GM13976 (cell line): Measurements from ENCODE around the gene ALG12.

Experiments used
- DNase-seq: peaks from one replicate; pipeline ENCODE4 v3.0.0; 2012; ENCODE audit warnings: low spot score
- in situ Hi-C: fragments of 300-500 bp; cut with MboI; formaldehyde crosslinking; loops from one replicate; pipeline ENCODE4 v1.12.0; 2022; ENCODE audit warnings: low sequenced_read_pairs, mixed read lengths, inconsistent platforms; ENCODE audit not compliant: unreplicated experiment
- TF ChIP-seq, protein P1 (sequence below): IDR thresholded peaks from 2 replicates; pipeline ENCODE4 v1.5.1; 2012; ENCODE audit warnings: borderline replicate concordance, mild to moderate bottlenecking; ENCODE audit not compliant: insufficient read depth; ENCODE audit errors: extremely low read depth, missing control alignments, control extremely low read depth

ALG12 gene

DNA sequence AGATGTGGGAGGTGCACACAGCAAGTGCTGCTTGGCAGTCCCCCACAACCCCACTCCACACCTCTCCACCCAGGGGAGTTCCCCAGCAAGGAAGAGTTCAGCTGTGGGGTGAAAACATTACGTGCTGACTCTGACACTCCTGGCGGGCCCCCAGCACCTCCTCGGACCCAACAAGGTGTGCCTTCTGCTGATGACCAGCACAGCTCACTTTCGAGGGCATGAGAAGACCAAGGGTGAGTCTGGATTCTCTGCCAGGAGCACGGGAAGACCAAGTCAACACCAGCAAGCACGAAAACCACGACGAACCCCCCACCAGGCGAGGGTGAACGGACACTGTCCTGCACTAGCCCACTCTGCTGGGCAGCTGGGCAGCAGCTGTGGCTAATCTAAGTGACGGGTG lies 1.4 kb downstream of the ALG12 start:
- DNase-seq, result no peak
- TF ChIP-seq, protein P1, sequence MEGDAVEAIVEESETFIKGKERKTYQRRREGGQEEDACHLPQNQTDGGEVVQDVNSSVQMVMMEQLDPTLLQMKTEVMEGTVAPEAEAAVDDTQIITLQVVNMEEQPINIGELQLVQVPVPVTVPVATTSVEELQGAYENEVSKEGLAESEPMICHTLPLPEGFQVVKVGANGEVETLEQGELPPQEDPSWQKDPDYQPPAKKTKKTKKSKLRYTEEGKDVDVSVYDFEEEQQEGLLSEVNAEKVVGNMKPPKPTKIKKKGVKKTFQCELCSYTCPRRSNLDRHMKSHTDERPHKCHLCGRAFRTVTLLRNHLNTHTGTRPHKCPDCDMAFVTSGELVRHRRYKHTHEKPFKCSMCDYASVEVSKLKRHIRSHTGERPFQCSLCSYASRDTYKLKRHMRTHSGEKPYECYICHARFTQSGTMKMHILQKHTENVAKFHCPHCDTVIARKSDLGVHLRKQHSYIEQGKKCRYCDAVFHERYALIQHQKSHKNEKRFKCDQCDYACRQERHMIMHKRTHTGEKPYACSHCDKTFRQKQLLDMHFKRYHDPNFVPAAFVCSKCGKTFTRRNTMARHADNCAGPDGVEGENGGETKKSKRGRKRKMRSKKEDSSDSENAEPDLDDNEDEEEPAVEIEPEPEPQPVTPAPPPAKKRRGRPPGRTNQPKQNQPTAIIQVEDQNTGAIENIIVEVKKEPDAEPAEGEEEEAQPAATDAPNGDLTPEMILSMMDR, result no peak
- in situ Hi-C loops, result no loop called here

DNA sequence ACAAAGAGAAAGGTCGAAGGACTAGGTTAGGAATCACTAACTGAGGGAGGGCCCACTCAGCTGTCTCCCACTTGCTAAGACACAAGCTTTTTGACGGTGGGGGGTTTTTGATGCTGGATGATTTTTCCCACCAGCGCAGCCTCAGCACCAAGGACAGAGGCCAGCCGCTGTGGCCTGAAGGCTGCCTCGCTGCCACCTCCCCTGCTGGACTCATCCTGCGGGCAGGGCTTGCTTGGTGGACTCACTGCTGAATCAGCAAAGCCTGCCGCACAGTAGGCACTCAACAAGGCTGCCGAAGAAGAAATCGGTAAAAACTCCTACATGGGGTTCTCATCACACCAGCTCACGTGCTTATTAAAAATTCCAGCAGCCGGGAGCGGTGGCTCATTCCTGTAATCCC lies 2.6 kb downstream of the ALG12 start:
- in situ Hi-C loops, result no loop called here
- no peak for DNase-seq
- TF ChIP-seq, protein P1, result no peak

DNA sequence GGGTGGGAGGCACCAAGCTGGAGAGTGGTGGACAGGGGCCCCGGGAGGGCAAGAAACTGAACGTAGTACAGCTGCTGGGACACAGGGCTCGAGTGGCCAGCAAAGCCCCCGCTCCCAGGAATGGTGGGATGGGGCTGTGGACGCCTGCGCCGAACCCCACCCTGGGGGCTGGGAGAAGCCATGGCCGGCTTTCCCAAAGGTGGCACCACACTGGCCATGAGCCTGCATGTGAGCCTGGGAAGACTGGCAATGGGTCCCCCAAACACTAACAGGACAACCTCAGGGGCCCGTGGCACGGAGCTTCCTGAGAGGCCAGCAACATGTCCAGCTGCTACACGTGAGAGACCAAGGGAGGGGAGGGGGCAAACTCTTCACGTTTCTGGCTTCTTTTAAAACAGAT lies 4.0 kb downstream of the ALG12 start:
- no peak for DNase-seq
- TF ChIP-seq, protein P1, result no peak
- in situ Hi-C loops, result no loop called here

DNA sequence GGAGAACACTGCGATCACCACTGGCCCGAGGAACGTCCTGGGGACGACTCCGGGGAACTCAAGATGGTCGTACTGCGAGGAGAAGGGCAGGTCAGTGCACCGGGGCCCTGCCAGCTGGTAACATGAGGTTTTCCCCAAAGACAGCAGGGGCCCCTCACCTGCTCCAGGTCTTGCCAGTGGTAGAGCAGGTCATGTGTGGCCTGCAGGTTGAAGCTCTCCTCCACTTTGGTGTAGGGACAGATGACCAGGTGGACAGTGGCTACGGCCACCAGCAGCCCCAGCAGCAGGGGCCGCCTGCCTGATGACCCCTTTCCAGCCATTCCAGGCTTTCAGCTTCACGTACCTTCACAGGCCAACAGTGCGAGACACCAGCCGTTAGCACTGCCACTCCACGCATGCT lies 4.8 kb downstream of the ALG12 start:
- in situ Hi-C loops, result no loop called here
- TF ChIP-seq, protein P1, result no peak
- DNase-seq, result no peak

DNA sequence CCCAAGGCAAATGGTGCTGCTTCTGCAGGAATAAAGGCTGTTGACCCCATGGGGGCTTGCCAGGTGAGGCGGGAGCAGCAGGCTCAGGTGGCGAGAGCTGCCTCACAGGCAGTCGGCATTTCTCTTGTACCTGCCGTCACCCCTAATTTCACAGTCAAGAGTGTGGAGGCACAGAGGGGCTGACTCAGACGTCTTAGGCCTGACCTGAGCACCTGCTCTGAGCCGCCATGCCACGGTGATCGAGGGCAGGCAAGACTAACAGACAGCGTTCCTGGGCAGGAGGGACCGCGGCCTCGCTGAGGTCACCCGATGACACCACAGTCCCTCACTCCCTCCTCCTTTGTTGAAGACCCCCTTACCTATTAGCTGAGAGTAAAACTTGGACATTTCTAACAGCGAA lies 5.2 kb downstream of the ALG12 start:
- TF ChIP-seq, protein P1, result no peak
- DNase-seq, result no peak
- in situ Hi-C loops, result no loop called here

DNA sequence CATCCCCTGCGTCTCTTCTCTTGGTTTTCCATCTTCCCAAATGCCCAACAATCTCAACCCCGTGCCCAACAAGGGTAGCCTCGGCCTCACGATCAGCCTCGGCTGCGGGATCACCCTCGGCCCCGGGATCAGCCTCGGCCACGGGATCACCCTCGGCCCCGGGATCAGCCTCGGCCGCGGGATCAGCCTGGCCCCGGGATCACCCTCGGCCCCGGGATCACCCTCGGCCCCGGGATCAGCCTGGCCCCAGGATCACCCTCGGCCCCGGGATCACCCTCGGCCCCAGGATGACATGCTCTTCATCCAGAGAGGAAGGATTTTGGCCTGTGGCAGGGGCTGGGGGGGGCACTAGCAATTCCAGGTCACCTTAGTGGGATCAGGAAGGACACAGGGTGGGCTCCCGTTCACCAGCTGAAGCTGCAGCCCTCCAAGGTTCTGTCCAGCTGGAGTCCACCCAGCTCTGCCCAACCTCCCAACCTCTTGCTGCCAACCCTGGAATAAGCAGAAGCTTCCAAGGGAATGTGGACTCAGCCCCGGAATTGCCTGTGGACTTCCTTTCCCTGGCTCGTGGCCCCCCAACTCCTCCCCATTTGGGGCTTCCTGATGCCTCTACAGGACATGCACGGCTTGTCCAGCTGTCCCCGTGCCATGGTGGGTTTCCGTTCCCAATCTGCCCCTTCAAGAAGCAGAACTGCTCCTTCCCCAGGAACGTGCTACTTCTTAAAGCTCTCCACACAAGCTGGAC lies 6.2 kb downstream of the ALG12 start:
- in situ Hi-C loops, result no loop called here
- TF ChIP-seq, protein P1, result no peak
- no peak for DNase-seq
